Ovary (tissue), 9 donors: ENCODE measurements around the gene TP53INP2. TPM values are rescaled to one million over a fixed set of nuclear protein-coding genes. Genes with fewer than 3 reads are reported as not detected.

Experiments used
- DNase-seq, 5 donors: peaks; one replicate each; pipeline ENCODE4 v3.0.0-alpha.2; 2019 to 2020
- H3K27ac ChIP-seq, 2 donors: fragments of 200-600 bp; one replicate each; pipeline versions ENCODE4 v1.5.1 to v1.8.0; 2019 to 2022
- H3K27me3 ChIP-seq: fragments of 200-600 bp; one replicate; pipeline ENCODE4 v1.8.0; 2022
- H3K36me3 ChIP-seq: fragments of 200-600 bp; sonication (generic); one replicate; pipeline ENCODE4 v1.5.1; 2019
- H3K4me1 ChIP-seq: one replicate; pipeline ENCODE4 v1.8.1; 2013; ENCODE audit warnings: mild to moderate bottlenecking, moderate library complexity; ENCODE audit not compliant: insufficient read depth
- H3K4me3 ChIP-seq: fragments of 200-600 bp; sonication (generic); one replicate; pipeline ENCODE4 v1.5.1; 2017
- H3K9me3 ChIP-seq, 2 donors: fragments of 200-600 bp in 1 of 2; sonication (generic) in 1 of 2; one replicate each; pipeline versions ENCODE4 v1.5.1 to v1.8.1; 2013 to 2019; ENCODE audit warnings: mild to moderate bottlenecking in 1 of 2, moderate library complexity in 1 of 2
- EP300 ChIP-seq: sonication (generic); formaldehyde crosslinking; IDR thresholded peaks from one replicate; pipeline ENCODE4 v1.6.1; 2017; ENCODE audit warnings: antibody characterized with exemption
- POLR2A ChIP-seq: fragments of 450-650 bp; IDR thresholded peaks from one replicate; pipeline ENCODE4 v1.6.1; 2017; ENCODE audit warnings: antibody characterized with exemption, mild to moderate bottlenecking, moderate library complexity
- WGBS, 3 donors: extraction: QIAGEN DNeasy Blood & Tissue Kit in 1 of 3; methylation state at CpG; one replicate each; pipeline versions ENCODE4 v1.1.5 to v1.1.7; 2013 to 2017; 5-methylcytosine and 5-hydroxymethylcytosine counted together
- intact Hi-C, 4 donors: fragments of 100-400 bp; cut with DNase I; formaldehyde crosslinking; loops; one replicate each; pipeline versions ENCODE4 v1.11.0 to v1.15.1; 2022 to 2023
- polyA plus RNA-seq, 2 donors: library from polyadenylated mRNA; stranded (reverse); fragments of 200-250 nt in 1 of 2; fragments of 350-450 nt in 1 of 2; fragmentation: Illumina TruSeq in 1 of 2; extraction: RNeasy Lipid Tissue Mini Kit (QIAGEN cat#74804) in 1 of 2; gene quantifications; one replicate each; pipeline ENCODE4 v1.2.3, GENCODE V29; 2013 to 2014
- total RNA-seq, 7 donors: library from RNA; depleted of rRNA in 2 of 7; stranded (reverse); fragments of >200 nt in 2 of 7; fragmentation: NEBNext Ultra II Directional in 3 of 7; extraction: Animal tissue kit (Norgen Biotek cat#: 25700) in 3 of 7; gene quantifications; one replicate each; pipeline versions ENCODE4 v1.1.0 to v1.2.4, GENCODE V29; 2016 to 2023
- TF ChIP-seq, protein P1 (sequence below), 3 donors: fragments of 450-650 bp in 2 of 3; fragments of 200-600 bp in 1 of 3; IDR thresholded peaks; one replicate each; pipeline versions ENCODE4 v1.5.1 to v1.8.0; 2016 to 2022; ENCODE audit warnings: antibody characterized with exemption in 3 of 3, mild to moderate bottlenecking in 1 of 3
- donor health status: DM: no; HTN: no; CAD: no; lungs with moderate emphysema.
- donor health status: DM: no; HTN: no; CAD: no.
- donor health status: Bipolar disorder and iron deficiency.
- donor health status: DM: yes; HTN: yes; CAD: no.
- donor health status: DM: no; HTN: no; CAD: no.
- donor health status: DM: yes; HTN: yes; CAD: no.

TP53INP2 gene
- total and polyA plus RNA-seq, 9 donors: 4.9 to 50.3 (median 13.3) TPM

GRCh38 chr20:34724172-34724571 is 20.0 kb downstream of the TP53INP2 start:
- Histone ChIP-seq H3K27me3 (no peaks in the 10 kb centered on the region), H3K4me3 (no peak overlapping the region), H3K9me3 (no peaks in the 10 kb centered on the region), H3K27ac (no peak overlapping the region), H3K36me3 (no peaks in the 10 kb centered on the region), H3K4me1 (no peaks in the 10 kb centered on the region)
- intact Hi-C loops: no loop called here
- DNase-seq: no peak
- WGBS, 3 donors: 78 to 90% (median 90%) methylated on average over 3 of the region's 3 CpGs
- TF ChIP-seq, protein P1, sequence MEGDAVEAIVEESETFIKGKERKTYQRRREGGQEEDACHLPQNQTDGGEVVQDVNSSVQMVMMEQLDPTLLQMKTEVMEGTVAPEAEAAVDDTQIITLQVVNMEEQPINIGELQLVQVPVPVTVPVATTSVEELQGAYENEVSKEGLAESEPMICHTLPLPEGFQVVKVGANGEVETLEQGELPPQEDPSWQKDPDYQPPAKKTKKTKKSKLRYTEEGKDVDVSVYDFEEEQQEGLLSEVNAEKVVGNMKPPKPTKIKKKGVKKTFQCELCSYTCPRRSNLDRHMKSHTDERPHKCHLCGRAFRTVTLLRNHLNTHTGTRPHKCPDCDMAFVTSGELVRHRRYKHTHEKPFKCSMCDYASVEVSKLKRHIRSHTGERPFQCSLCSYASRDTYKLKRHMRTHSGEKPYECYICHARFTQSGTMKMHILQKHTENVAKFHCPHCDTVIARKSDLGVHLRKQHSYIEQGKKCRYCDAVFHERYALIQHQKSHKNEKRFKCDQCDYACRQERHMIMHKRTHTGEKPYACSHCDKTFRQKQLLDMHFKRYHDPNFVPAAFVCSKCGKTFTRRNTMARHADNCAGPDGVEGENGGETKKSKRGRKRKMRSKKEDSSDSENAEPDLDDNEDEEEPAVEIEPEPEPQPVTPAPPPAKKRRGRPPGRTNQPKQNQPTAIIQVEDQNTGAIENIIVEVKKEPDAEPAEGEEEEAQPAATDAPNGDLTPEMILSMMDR (IDR thresholded peaks at IDR 0.05): no peak
- TF ChIP-seq EP300 (no peak), POLR2A (no peak)

GRCh38 chr20:34729416-34729815 is 25.3 kb downstream of the TP53INP2 start:
- intact Hi-C loops: no loop called here
- no peak overlapping the region for H3K27ac ChIP-seq

GRCh38 chr20:34732523-34732922 is 28.4 kb downstream of the TP53INP2 start:
- no peak overlapping the region for H3K27ac ChIP-seq
- TF ChIP-seq EP300: no peak
- TF ChIP-seq POLR2A: no peak
- TF ChIP-seq, protein P1 (IDR thresholded peaks at IDR 0.05): no peak

More at GRCh38 chr20:34729416-34729815, 25.3 kb downstream of the TP53INP2 start:
- TF ChIP-seq EP300 (no peak), POLR2A (no peak)
- TF ChIP-seq, protein P1 (IDR thresholded peaks at IDR 0.05): no peak
- no peaks in the 10 kb centered on the region for H3K4me1 ChIP-seq
- no peak overlapping the region for H3K4me3 ChIP-seq
- WGBS, 3 donors: 92 to 97% (median 93%) methylated on average over 2 of the region's 2 CpGs
- DNase-seq: no peak
- no peaks in the 10 kb centered on the region for H3K27me3 ChIP-seq
- H3K9me3 ChIP-seq: no peaks in the 10 kb centered on the region
- no peaks in the 10 kb centered on the region for H3K36me3 ChIP-seq

DNA sequence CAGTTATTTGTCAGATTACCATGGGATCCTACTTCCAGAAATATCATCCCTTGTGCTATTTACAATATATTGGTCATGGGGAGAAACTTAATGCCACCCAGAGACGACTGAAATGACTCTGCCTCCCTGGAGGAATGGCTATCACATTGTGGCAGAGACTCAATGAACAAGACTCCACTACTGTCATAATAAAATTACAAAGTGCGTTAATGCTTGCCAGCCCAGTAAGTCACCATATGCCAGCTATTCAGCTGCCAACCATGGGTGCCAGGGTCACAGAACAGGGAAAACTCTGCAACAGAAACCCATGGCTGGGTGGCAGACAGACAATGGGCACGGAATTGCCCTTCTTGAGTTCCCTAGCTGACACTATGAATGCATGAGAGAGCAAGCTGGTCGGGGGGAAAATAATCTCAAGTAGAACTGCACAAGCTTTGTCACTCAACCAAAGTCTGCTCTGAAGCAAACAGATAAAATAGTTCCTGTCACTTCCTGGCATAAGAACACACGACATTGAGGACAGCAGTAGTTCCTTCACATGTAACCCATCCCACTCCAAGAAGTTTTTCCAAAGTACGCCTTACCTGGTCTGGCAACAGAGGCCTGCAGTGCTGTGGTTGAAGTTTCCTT is 32.1 kb downstream of the TP53INP2 start:
- no peaks in the 10 kb centered on the region for H3K27me3 ChIP-seq
- 83 to 86% (median 83%) methylated on average over 6 of the region's 6 CpGs for WGBS, 3 donors
- H3K27ac ChIP-seq: no peak overlapping the region
- no peaks in the 10 kb centered on the region for H3K4me1 ChIP-seq
- TF ChIP-seq EP300: no peak
- no peak for TF ChIP-seq POLR2A
- TF ChIP-seq, protein P1 (IDR thresholded peaks at IDR 0.05): no peak
- no peak for DNase-seq
- no peaks in the 10 kb centered on the region for H3K36me3 ChIP-seq
- H3K4me3 ChIP-seq: no peak overlapping the region
- intact Hi-C loops: no loop called here
- H3K9me3 ChIP-seq: no peaks in the 10 kb centered on the region

More at GRCh38 chr20:34732523-34732922, 28.4 kb downstream of the TP53INP2 start:
- intact Hi-C loops: no loop called here
- DNase-seq: no peak
- Histone ChIP-seq H3K9me3 (no peaks in the 10 kb centered on the region), H3K27me3 (no peaks in the 10 kb centered on the region), H3K36me3 (no peaks in the 10 kb centered on the region), H3K4me1 (no peaks in the 10 kb centered on the region), H3K4me3 (no peak overlapping the region)
- WGBS, 3 donors: 91 to 94% (median 93%) methylated on average over 1 of the region's 1 CpG
